Epithelial cell of proximal tubule (primary cell): ENCODE measurements around the gene NACC2. TPM values are rescaled to one million over a fixed set of nuclear protein-coding genes. Genes with fewer than 3 reads are reported as not detected.
"Not testable (repeated sequence)": the region's sequence is repeated elsewhere in the genome, so short reads cannot be mapped to it uniquely, and the experiment has no call there.

Experiments used
- DNase-seq: peaks from one replicate; pipeline ENCODE4 v3.0.0-alpha.2; 2011; ENCODE audit warnings: low read depth
- H3K4me3 ChIP-seq: 2 replicates; pipeline ENCODE4 v1.5.1; 2011; ENCODE audit warnings: low read depth, mild to moderate bottlenecking, low read length
- CTCF ChIP-seq: conservative IDR thresholded peaks from 2 replicates; pipeline ENCODE4 v1.5.1; 2012; ENCODE audit warnings: low read depth, mild to moderate bottlenecking, low read length
- total RNA-seq: library from RNA; depleted of rRNA; stranded (reverse); fragments of >200 nt; gene quantifications from 2 replicates; pipeline ENCODE4 v1.2.3, GENCODE V29; 2015

Gene NACC2
- total RNA-seq, 1 donor from 2014 or later = 21.3 TPM

GRCh38 chr9:136045595-136046553, 49.2 kb downstream of the NACC2 start:
- TF ChIP-seq CTCF = no peak
- no peak for DNase-seq
- no peak overlapping the region for H3K4me3 ChIP-seq

DNA sequence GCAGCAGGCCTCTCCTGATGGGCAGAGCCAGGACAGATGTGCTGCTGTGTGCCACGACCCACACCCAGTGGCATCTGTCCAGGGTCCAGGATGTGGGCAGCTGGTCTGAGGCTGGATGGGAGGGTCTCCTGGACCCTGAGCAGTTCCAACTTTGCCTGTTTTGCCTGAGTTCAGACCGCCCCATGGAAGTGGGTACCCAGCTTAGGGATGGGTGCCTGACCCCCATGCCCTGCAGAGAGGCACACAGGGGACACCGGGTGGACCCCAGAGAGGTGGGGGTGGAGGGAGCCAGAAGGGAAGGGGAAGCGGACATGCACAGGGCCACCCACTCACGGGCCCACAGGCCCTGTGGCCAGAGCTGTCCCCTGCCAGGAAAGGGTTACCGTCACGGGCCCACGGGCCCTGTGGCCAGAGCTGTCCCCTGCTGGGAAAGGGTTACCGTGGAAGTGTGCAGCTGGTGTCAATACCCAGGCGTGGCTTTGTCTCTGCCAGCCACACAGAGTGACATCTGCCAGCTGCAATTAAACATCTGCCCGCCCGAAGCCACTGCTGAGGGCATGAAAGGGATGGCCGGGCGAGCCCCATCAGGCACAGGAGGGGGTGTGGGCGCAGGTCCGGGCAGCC, 50.0 kb downstream of the NACC2 start:
- H3K4me3 ChIP-seq = no peak overlapping the region
- TF ChIP-seq CTCF = no peak
- DNase-seq = no peak

GRCh38 chr9:136044207-136044970, 50.7 kb downstream of the NACC2 start:
- no peak for TF ChIP-seq CTCF
- no peak overlapping the region for H3K4me3 ChIP-seq
- no peak for DNase-seq

- TF ChIP-seq CTCF = no peak
- DNase-seq = no peak
- no peak overlapping the region for H3K4me3 ChIP-seq
Observed at GRCh38 chr9:136043441-136043991, 51.6 kb downstream of the NACC2 start.

DNA sequence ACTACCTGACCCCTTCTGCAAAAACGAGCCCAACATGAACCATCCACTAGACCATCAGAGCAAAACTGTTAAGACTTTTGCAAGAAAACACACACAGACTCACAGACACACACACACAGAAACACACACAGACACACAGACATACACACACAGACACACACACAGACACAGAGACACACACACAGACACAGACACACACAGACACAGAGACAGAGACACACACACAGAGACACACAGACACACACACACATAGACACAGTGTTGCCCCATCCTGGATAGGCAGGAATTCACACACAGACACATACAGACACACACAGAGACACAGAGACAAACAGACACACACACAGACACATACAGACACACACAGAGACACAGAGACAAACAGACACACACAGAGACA, 52.5 kb downstream of the NACC2 start:
- DNase-seq = no peak
- no peak for TF ChIP-seq CTCF
- H3K4me3 ChIP-seq = no peak overlapping the region

- DNase-seq, H3K4me3 ChIP-seq: not testable (repeated sequence)
Observed at GRCh38 chr9:136040848-136041247, 54.2 kb downstream of the NACC2 start.

DNA sequence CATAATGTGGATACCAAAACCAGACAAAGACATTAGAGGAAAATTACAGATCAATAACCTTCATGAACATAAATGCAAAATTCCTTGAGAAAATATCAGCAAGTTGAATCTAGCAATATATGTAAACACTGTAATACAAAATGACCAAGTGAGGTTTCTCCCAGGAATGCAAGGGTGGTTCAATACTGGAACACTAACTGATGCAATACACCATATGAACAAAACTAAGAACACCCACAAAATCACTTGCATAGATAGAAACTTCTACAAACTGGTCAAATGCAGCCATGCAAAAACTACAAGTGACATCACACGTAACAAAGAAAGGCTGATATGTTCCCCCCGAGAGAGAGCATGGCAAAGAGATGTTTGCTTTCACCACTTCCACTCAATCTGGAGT, 55.6 kb downstream of the NACC2 start:
- TF ChIP-seq CTCF = no peak
- DNase-seq = no peak
- H3K4me3 ChIP-seq = no peak overlapping the region
